GM15510 (cell line): ENCODE measurements around the gene UFD1.

Experiments
- POLR2A ChIP-seq: IDR thresholded peaks from 3 replicates; pipeline ENCODE4 v1.6.1; 2011; ENCODE audit warnings: borderline replicate concordance; ENCODE audit not compliant: insufficient read length; ENCODE audit errors: extremely low read depth

Gene UFD1

DNA sequence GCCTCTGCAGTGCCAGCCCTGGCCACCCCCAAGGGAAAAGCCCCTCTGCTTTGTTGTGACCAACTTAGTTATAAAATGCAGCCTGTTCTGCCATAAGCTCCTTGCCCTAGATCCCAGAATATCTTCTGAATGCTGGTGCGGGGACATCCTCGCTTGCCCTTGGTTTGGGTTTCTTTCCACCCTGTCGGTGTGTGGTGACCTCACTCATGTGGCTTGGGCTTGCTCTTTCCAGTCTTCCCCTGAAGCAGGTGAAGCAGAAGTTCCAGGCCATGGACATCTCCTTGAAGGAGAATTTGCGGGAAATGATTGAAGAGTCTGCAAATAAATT, 28.5 kb upstream of the UFD1 start:
- TF ChIP-seq POLR2A, result no peak

GRCh38 chr22:19506212-19506611, 27.2 kb upstream of the UFD1 start:
- TF ChIP-seq POLR2A, result no peak

GRCh38 chr22:19505735-19506126, 26.7 kb upstream of the UFD1 start:
- TF ChIP-seq POLR2A, result no peak

DNA sequence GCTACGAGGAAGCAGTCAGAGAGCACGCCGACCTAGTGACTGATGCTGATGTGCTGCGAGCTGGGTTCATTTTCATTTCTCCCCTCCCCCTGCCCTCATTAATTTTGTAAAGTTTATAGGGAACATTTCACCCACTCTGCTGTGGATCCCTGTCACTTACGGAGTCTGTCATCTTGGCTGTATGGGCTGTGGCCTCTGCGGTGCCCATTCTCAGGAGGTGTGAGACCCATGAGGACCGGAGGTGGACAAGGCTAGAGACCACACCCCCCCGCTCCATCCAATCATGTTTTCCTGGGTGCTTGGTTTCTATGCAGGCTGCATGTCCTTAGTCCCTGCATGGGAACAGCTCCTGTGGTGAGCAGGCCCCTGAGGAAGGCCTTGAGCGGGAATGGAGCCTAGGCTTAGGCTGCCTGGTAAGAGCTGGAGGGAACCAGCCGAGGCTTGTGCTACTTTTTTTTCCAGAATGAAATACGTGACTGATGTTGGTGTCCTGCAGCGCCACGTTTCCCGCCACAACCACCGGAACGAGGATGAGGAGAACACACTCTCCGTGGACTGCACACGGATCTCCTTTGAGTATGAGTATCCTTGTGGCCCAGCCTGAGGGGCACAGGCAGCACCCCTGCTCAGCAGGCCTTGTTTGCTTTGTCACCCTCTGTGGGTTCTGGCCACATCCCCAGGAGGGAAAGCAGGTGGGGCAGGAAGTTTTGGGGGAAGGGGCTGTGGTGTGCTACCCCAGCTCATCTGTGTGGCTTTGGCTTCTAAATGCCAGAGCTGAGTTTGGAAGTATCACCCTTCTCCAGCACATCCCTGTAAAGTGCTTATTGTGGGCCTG, 26.1 kb upstream of the UFD1 start:
- no peak for TF ChIP-seq POLR2A

GRCh38 chr22:19503869-19504268, 24.9 kb upstream of the UFD1 start:
- TF ChIP-seq POLR2A, result no peak

DNA sequence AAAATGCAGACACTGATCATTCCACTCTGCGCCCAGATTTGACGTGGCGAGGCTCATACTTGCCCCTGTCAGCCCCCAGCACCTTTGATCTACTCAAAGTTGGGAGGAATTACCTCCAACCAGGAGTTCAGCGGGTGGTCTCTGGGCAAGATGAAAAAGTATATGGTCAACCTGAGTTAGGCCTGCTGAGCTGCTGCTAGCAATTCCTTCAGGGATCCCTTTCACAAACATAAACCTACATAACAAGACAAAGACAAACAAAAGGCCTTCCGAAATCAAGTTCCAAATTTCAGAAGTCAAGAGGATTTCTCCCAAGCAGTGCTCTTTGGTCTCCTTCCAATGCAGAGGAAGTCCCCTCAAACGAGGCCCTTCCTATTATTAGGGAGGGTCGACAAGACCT, 24.4 kb upstream of the UFD1 start:
- no peak for TF ChIP-seq POLR2A

- no peak for TF ChIP-seq POLR2A
Measured at GRCh38 chr22:19501897-19502447, 23.0 kb upstream of the UFD1 start.

GRCh38 chr22:19499880-19500242, 20.9 kb upstream of the UFD1 start:
- TF ChIP-seq POLR2A, result no peak

DNA sequence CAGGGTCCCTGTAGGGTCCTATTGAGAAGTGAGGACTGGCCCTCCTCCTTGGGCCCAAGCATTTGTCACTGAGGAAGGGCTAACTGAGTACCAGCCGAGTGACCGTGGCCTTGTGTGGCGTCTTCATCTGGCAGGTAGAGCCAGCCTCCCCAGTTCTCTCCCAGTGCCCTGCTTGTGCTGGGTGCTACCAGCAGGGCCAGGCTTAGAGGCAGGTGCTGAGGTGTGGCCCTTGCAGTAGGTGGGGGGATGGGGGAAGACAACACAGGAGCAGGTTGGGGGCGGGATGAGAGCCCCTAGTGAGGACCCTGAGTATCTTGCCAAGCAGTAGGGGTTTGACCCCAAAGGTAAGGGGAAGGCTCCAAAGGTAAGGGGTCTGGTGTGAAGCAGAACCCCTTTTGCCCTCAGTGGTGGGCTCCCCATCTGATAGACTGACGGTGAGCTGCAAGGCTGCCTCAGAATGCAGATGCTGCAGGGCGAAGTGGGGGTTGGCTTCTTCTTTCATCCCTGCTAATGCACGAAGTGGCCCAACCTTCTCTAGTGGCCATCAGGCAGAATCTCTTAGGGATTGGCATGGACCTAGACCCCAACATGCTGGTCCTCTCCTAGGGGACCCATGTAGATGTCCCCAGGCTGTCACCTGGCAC, 20.4 kb upstream of the UFD1 start:
- no peak for TF ChIP-seq POLR2A

DNA sequence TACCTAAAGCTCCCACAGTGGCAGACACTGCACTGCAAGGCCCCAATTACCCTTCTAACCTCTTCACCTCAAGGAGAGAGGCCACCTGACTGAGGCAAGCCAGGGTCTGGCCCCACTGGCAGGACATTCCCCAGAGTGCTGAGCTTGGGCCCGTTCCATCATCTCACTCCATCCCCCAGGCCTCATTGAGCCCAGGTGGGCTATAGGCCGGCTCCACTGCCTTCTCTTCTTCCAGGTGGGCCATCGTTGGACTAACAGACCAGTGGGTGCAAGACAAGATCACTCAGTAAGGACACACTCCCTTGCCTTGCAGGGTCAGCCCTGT, 19.8 kb upstream of the UFD1 start:
- no peak for TF ChIP-seq POLR2A

- TF ChIP-seq POLR2A, result no peak
Measured at GRCh38 chr22:19498154-19498865, 19.3 kb upstream of the UFD1 start.

DNA sequence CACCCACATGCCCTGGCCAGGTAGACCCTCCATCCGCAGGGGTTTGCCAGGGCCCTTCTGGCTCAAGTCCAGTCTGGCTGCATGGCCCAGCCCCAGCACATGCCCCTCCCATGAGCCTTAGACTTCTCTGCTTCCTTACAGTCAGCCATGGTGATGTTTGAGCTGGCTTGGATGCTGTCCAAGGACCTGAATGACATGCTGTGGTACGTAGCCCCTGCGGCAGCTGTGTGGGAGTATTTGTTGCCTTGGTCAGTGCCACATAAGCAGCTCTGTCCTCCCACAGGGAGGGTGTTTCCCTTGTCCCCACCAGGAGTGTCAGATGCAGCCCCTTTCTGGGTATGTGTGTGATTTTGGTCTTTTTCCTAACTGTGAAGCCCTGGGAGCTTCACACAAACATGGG, 18.3 kb upstream of the UFD1 start:
- no peak for TF ChIP-seq POLR2A

DNA sequence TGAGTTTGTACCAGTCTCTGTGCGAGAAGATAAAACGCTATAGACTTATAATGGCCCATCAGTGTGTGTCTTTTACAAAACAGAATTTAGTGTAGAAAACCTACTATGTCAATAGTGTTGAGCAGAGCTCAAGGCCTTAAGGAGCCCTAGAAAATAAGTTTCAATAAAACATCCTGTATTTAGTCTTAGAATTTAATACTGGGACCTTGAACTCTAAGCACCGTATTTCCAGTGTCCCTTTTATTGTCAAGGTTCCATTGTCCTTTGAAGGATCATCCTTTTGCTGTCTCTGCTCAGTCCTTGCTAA, 17.3 kb upstream of the UFD1 start:
- TF ChIP-seq POLR2A, result no peak

DNA sequence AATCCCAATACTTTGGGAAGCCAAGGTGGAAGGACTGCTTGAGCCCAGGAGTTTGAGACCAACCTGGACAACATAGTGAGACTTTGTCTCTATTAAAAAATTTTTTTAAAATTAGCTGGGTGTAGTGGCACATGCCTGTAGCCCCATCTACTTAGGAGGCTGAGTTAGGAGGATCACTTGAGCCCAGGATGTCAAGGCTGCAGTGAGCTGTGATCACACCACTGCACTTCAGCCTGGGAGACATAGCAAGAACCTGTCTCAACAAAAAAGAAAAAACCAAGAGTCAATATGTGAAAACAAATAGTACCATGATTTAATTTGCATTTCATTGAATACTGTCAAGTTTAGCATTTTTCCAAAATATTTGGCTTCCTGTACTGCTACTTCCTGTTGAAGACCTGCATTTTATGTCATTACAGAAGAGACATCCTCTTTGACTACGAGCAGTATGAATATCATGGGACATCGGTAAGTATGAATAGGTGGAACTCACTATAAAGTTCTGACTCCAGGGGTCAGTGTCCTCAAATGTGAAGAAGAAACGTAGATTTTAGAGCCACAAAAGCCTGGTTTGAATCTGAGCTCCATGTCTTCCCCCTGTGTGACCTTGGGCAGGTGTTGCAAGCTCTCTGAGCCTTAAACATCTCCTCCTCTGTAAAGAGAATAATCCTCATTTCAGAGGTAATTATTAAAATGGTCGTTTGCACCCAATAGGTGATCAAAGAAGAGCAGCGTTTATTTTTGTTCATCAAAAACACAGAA, 16.8 kb upstream of the UFD1 start:
- TF ChIP-seq POLR2A, result no peak

DNA sequence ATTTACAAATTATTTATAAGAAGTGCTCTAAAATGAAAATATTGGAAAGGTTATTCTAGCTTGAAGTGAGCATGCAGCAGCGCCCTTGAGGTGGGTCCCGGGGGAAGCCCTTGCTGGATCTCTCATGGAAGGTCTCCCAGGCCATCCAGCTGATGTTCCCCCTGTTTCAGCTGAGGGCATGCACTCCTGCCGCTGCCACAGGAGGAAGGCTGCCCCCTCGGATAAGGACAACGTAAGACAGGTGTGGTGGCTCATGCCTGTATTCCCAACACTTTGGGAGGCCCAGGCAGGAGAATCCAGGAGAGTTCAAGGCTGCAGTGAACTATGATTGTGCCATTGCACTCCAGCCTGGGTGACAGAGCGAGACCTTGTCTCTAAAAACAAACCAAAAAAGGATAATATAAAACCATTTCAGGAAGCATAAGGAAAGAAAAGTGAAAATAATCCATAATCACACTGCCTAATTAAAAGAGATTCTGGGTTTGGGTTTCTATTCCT, 15.7 kb upstream of the UFD1 start:
- TF ChIP-seq POLR2A, result no peak
